Right lobe of liver (tissue), 6 donors: ENCODE data around the gene ENO3. TPM values are rescaled to one million over a fixed set of nuclear protein-coding genes. Genes with fewer than 3 reads are reported as not detected.
A peak's percentile ranks its signal among the peaks of the same experiment; 100 is the strongest.

Source experiments
- ATAC-seq, 4 donors: fragments of 200-7000 bp; cut with Tn5 transposase; one replicate each; pipeline ENCODE4 v1.9.1; 2020; ENCODE audit warnings: mild to moderate bottlenecking in 4 of 4, moderate library complexity in 4 of 4
- DNase-seq, 3 donors: peaks; one replicate each; pipeline ENCODE4 v3.0.0-alpha.2; 2020
- H3K27ac ChIP-seq, 3 donors: fragments of 200-600 bp; one replicate each; pipeline ENCODE4 v1.8.0; 2022
- H3K27me3 ChIP-seq, 2 donors: fragments of 200-600 bp; one replicate each; pipeline ENCODE4 v1.8.0; 2022
- H3K36me3 ChIP-seq, 4 donors: fragments of 200-600 bp; sonication (generic) in 1 of 4; one replicate each; pipeline versions ENCODE4 v1.5.1 to v1.8.0; 2017 to 2022; ENCODE audit warnings: control low read depth in 1 of 4
- H3K4me1 ChIP-seq, 4 donors: fragments of 200-600 bp; sonication (generic) in 1 of 4; one replicate each; pipeline versions ENCODE4 v1.5.1 to v1.8.0; 2017 to 2022; ENCODE audit warnings: control low read depth in 1 of 4
- H3K4me3 ChIP-seq, 3 donors: fragments of 200-600 bp; one replicate each; pipeline ENCODE4 v1.8.0; 2022
- H3K9me3 ChIP-seq, 4 donors: fragments of 200-600 bp; sonication (generic) in 1 of 4; one replicate each; pipeline versions ENCODE4 v1.5.1 to v1.8.0; 2017 to 2022; ENCODE audit warnings: control low read depth in 1 of 4
- POLR2A ChIP-seq: fragments of 450-650 bp; IDR thresholded peaks from one replicate; pipeline ENCODE4 v1.6.1; 2017; ENCODE audit warnings: antibody characterized with exemption, mild to moderate bottlenecking
- WGBS: methylation state at CpG from one replicate; pipeline ENCODE4 v1.1.6; 2018; ENCODE audit warnings: low coverage, low lambda C conversion rate; ENCODE audit not compliant: insufficient coverage; ENCODE audit errors: missing lambda C conversion rate; 5-methylcytosine and 5-hydroxymethylcytosine counted together
- intact Hi-C, 2 donors: fragments of 100-400 bp; cut with DNase I; formaldehyde crosslinking; loops; one replicate each; pipeline versions ENCODE4 v1.11.2 to v1.14.1; 2022
- total RNA-seq, 6 experiments: library from RNA; depleted of rRNA in 2 of 6; stranded (reverse); fragments of >200 nt in 2 of 6; fragmentation: NEBNext Ultra II Directional in 3 of 6; extraction: Animal tissue kit (Norgen Biotek cat#: 25700) in 3 of 6; gene quantifications; one replicate each; pipeline versions ENCODE4 v1.1.0 to v1.2.4, GENCODE V29; 2016 to 2023
- TF ChIP-seq, protein P1 (sequence below), 4 donors: fragments of 200-600 bp in 3 of 4; fragments of 450-650 bp in 1 of 4; IDR thresholded peaks; one replicate each; pipeline versions ENCODE4 v1.5.1 to v1.8.0; 2016 to 2022; ENCODE audit warnings: antibody characterized with exemption in 4 of 4, mild to moderate bottlenecking in 2 of 4
- donor health status: DM: no; HTN: yes; CAD: no.
- donor health status: DM: no; HTN: no; CAD: no.
- donor health status: DM: no; HTN: no; CAD: no.
- donor health status: DM: no; HTN: yes; CAD: no.
- donor health status: DM: no; HTN: yes; CAD: no.

ENO3 gene
- total RNA-seq, 6 experiments from 2014 or later: 54.7 to 69.8 (median 58.7) TPM

- Histone ChIP-seq H3K27me3 (no peaks in the 10 kb centered on the region), H3K27ac (peak overlapping the region in 2 of 3 donors; percentile 6 to 98), H3K4me3 (peak overlapping the region; percentile 86 to 100 (median 91)), H3K4me1 (peaks cover 0 to 40% (median 8%) of the 10 kb centered on the region in 4 donors), H3K36me3 (peaks cover 0 to 37% (median 7%) of the 10 kb centered on the region in 4 donors), H3K9me3 (no peaks in the 10 kb centered on the region)
- 12% methylated on average over 3 of the region's 4 CpGs for WGBS
- no peak for DNase-seq
- no peak for ATAC-seq
- no peak for TF ChIP-seq POLR2A
- TF ChIP-seq, protein P1, sequence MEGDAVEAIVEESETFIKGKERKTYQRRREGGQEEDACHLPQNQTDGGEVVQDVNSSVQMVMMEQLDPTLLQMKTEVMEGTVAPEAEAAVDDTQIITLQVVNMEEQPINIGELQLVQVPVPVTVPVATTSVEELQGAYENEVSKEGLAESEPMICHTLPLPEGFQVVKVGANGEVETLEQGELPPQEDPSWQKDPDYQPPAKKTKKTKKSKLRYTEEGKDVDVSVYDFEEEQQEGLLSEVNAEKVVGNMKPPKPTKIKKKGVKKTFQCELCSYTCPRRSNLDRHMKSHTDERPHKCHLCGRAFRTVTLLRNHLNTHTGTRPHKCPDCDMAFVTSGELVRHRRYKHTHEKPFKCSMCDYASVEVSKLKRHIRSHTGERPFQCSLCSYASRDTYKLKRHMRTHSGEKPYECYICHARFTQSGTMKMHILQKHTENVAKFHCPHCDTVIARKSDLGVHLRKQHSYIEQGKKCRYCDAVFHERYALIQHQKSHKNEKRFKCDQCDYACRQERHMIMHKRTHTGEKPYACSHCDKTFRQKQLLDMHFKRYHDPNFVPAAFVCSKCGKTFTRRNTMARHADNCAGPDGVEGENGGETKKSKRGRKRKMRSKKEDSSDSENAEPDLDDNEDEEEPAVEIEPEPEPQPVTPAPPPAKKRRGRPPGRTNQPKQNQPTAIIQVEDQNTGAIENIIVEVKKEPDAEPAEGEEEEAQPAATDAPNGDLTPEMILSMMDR (IDR thresholded peaks at IDR 0.05): no peak
- intact Hi-C loops: no loop called here
These were observed 5.0 kb upstream of the ENO3 start for GRCh38 chr17:4945944-4946280.

DNA sequence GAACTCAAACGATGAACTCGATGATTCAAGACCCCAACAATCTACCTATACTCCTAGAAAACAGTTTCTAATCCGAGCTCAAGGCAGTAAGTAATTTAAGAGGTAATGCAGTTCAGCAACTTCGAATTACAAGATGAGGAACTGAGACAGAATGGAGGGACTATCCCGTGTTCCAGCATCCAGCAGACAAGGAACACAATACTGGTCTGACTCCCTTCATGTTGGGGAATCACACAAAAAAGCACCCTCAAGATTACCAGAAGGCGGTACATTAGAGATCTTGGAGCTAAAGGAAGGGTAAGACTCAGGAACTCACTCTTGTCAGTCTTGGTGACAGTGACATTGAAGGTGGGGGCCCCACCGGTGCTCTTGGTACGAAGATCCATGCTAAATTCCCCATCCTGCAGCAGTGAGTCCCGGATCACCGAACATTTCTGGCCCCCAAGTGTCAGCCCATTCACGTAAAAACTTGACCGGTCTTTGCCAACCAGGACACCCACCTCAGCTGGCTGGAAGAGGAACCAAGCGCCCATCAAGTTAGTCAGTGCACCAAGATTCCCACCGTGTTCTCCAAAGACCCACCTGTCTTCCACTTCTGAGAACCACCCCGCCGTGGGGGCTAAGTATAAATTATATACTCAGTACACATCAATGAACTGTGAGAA, 4.5 kb upstream of the ENO3 start:
- H3K36me3 ChIP-seq: peaks cover 0 to 37% (median 7%) of the 10 kb centered on the region in 4 donors
- WGBS: 18% methylated on average over 12 of the region's 16 CpGs
- H3K9me3 ChIP-seq: no peaks in the 10 kb centered on the region

DNA sequence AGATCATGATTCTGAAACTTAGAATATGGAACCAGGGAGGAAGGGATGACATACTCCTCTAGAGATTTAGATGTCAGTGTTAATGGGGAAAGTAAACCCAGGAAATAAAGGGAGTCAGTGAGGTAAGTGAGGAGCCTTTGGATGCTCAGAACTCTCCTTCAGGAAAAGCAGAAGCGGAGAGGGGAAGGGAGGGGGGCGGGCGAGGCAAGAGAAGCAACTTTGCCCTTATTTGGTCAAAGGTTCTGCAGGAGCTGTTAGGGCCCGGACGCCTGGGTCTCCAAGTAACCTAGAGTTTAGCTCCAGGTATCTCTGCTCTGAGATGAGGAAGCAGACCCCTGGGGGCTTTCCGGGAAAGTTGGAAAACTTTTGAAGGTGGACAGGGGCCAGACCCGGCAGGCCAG, 3.9 kb upstream of the ENO3 start:
- WGBS: 0% methylated on average over 5 of the region's 7 CpGs
- peak overlapping the region; percentile 86 to 100 (median 91) for H3K4me3 ChIP-seq
- no peaks in the 10 kb centered on the region for H3K27me3 ChIP-seq
- ATAC-seq (no peak), DNase-seq (no peak)
- H3K36me3 ChIP-seq: peaks cover 0 to 37% (median 7%) of the 10 kb centered on the region in 4 donors
- TF ChIP-seq, protein P1 (IDR thresholded peaks at IDR 0.05): no peak
- no peak for TF ChIP-seq POLR2A
- H3K27ac ChIP-seq: peak overlapping the region; percentile 81 to 98 (median 97)
- intact Hi-C loops: no loop called here
- peaks cover 0 to 35% (median 5%) of the 10 kb centered on the region in 4 donors for H3K4me1 ChIP-seq
- H3K9me3 ChIP-seq: no peaks in the 10 kb centered on the region

More for the DNA sequence above, 4.5 kb upstream of the ENO3 start:
- DNase-seq (no peak), ATAC-seq (no peak)
- intact Hi-C loops: no loop called here
- Histone ChIP-seq H3K27me3 (no peaks in the 10 kb centered on the region), H3K4me3 (peak overlapping the region; percentile 86 to 100 (median 91)), H3K4me1 (peaks cover 0 to 39% (median 8%) of the 10 kb centered on the region in 4 donors), H3K27ac (peak overlapping the region in 2 of 3 donors; percentile 97 to 98)
- TF ChIP-seq, protein P1 (IDR thresholded peaks at IDR 0.05): no peak
- TF ChIP-seq POLR2A: no peak

- no peaks in the 10 kb centered on the region for H3K27me3 ChIP-seq
- TF ChIP-seq, protein P1 (IDR thresholded peaks at IDR 0.05): no peak
- TF ChIP-seq POLR2A: no peak
- H3K27ac ChIP-seq: peak overlapping the region; percentile 81 to 98 (median 97)
- peak overlapping the region; percentile 86 to 100 (median 91) for H3K4me3 ChIP-seq
- intact Hi-C loops: no loop called here
- H3K9me3 ChIP-seq: no peaks in the 10 kb centered on the region
- peak; percentile 16 to 33 (median 25) for ATAC-seq
- peak; percentile 70 to 79 (median 78) for DNase-seq
- H3K36me3 ChIP-seq: peaks cover 0 to 34% (median 7%) of the 10 kb centered on the region in 4 donors
- H3K4me1 ChIP-seq: peaks cover 0 to 35% (median 5%) of the 10 kb centered on the region in 4 donors
- under 1% methylated on average over 11 of the region's 56 CpGs for WGBS
These were observed 3.3 kb upstream of the ENO3 start for GRCh38 chr17:4947411-4948165.
